ENCODE results near the gene JPH4. TPM values are rescaled to one million over a fixed set of nuclear protein-coding genes. Genes with fewer than 3 reads are reported as not detected.
"Not testable (repeated sequence)": the region's sequence is repeated elsewhere in the genome, so short reads cannot be mapped to it uniquely, and the experiment has no call there.

The JPH4 gene
- total RNA-seq, 1 donor from 2014 or later, result 0.22 TPM

- ATAC-seq (no peak), DNase-seq (no peak)
- intact Hi-C loops (cut with micrococcal nuclease), result no loop called here
Observed at GRCh38 chr14:23610090-23610814, 31.7 kb upstream of the JPH4 start.

GRCh38 chr14:23609411-23610089 is 31.0 kb upstream of the JPH4 start:
- intact Hi-C loops (cut with micrococcal nuclease); DNase-seq; ATAC-seq: not testable (repeated sequence)

- intact Hi-C loops (cut with micrococcal nuclease), result no loop called here
- DNase-seq (no peak), ATAC-seq (no peak)
Observed at GRCh38 chr14:23609001-23609400, 30.4 kb upstream of the JPH4 start.

GRCh38 chr14:23608454-23608853 is 29.9 kb upstream of the JPH4 start:
- DNase-seq (peak; percentile 72), ATAC-seq (peak; percentile 94)
- intact Hi-C loops (cut with micrococcal nuclease), result no loop called here

- intact Hi-C loops (cut with micrococcal nuclease), result no loop called here
- DNase-seq, result no peak
- no peak for ATAC-seq
Observed at GRCh38 chr14:23605931-23606585, 27.5 kb upstream of the JPH4 start.

- ATAC-seq, result no peak
- no peak for DNase-seq
- intact Hi-C loops (cut with micrococcal nuclease), result no loop called here
Observed at GRCh38 chr14:23604675-23605170, 26.1 kb upstream of the JPH4 start.

- ATAC-seq (no peak), DNase-seq (no peak)
- intact Hi-C loops (cut with micrococcal nuclease), result no loop called here
Observed at GRCh38 chr14:23604148-23604547, 25.6 kb upstream of the JPH4 start.

GRCh38 chr14:23603103-23603502 is 24.5 kb upstream of the JPH4 start:
- DNase-seq (no peak), ATAC-seq (no peak)
- intact Hi-C loops (cut with micrococcal nuclease), result no loop called here

GRCh38 chr14:23602181-23603095 is 23.8 kb upstream of the JPH4 start:
- intact Hi-C loops (cut with micrococcal nuclease), result no loop called here
- DNase-seq (no peak), ATAC-seq (peak; percentile 72)

GRCh38 chr14:23601845-23602180 is 23.2 kb upstream of the JPH4 start:
- DNase-seq (no peak), ATAC-seq (no peak)
- intact Hi-C loops (cut with micrococcal nuclease), result no loop called here

- DNase-seq, result no peak
- intact Hi-C loops (cut with micrococcal nuclease), result no loop called here
- ATAC-seq, result no peak
Observed at GRCh38 chr14:23601424-23601823, 22.8 kb upstream of the JPH4 start.

- DNase-seq, result no peak
- intact Hi-C loops (cut with micrococcal nuclease), result no loop called here
- ATAC-seq, result no peak
Observed at GRCh38 chr14:23600806-23601205, 22.2 kb upstream of the JPH4 start.

- DNase-seq (no peak), ATAC-seq (no peak)
- intact Hi-C loops (cut with micrococcal nuclease), result no loop called here
Observed at GRCh38 chr14:23600322-23600707, 21.7 kb upstream of the JPH4 start.

- DNase-seq; intact Hi-C loops (cut with micrococcal nuclease); ATAC-seq: not testable (repeated sequence)
Observed at GRCh38 chr14:23594191-23594590, 15.6 kb upstream of the JPH4 start.

- no peak for ATAC-seq
- intact Hi-C loops (cut with micrococcal nuclease), result no loop called here
Observed at GRCh38 chr14:23590198-23590597, 11.6 kb upstream of the JPH4 start.

GRCh38 chr14:23589606-23590005 is 11.0 kb upstream of the JPH4 start:
- no peak for ATAC-seq
- DNase-seq, result no peak
- intact Hi-C loops (cut with micrococcal nuclease), result loop anchor here (5.0 kb wide), 1 partner anchor 43 kb away; no protein-coding TSS in a partner anchor

More at GRCh38 chr14:23590198-23590597, 11.6 kb upstream of the JPH4 start:
- no peak for DNase-seq

- peak; percentile 90 for DNase-seq
- ATAC-seq, result peak; percentile 95
- intact Hi-C loops (cut with micrococcal nuclease), result loop anchor here (5.0 kb wide), 1 partner anchor 43 kb away; no protein-coding TSS in a partner anchor
Observed at GRCh38 chr14:23588884-23589598, 10.5 kb upstream of the JPH4 start.

- intact Hi-C loops (cut with micrococcal nuclease), result loop anchor here (5.0 kb wide), 1 partner anchor 48 kb away; no protein-coding TSS in a partner anchor
- not testable (repeated sequence) for ATAC-seq
Observed at GRCh38 chr14:23584527-23585203, 6.1 kb upstream of the JPH4 start.

More at GRCh38 chr14:23584527-23585203, 6.1 kb upstream of the JPH4 start:
- not testable (repeated sequence) for DNase-seq

Measured in left ventricle myocardium superior (tissue), 1 donor.